Activated CD4-positive, alpha-beta T cell treated with anti-CD3 and anti-CD28 coated beads for 48 hours (primary cell): ENCODE results near the gene TGFA.

Source experiments
- DNase-seq: peaks from one replicate; pipeline ENCODE4 v3.0.0-alpha.2; 2020

TGFA gene

DNA sequence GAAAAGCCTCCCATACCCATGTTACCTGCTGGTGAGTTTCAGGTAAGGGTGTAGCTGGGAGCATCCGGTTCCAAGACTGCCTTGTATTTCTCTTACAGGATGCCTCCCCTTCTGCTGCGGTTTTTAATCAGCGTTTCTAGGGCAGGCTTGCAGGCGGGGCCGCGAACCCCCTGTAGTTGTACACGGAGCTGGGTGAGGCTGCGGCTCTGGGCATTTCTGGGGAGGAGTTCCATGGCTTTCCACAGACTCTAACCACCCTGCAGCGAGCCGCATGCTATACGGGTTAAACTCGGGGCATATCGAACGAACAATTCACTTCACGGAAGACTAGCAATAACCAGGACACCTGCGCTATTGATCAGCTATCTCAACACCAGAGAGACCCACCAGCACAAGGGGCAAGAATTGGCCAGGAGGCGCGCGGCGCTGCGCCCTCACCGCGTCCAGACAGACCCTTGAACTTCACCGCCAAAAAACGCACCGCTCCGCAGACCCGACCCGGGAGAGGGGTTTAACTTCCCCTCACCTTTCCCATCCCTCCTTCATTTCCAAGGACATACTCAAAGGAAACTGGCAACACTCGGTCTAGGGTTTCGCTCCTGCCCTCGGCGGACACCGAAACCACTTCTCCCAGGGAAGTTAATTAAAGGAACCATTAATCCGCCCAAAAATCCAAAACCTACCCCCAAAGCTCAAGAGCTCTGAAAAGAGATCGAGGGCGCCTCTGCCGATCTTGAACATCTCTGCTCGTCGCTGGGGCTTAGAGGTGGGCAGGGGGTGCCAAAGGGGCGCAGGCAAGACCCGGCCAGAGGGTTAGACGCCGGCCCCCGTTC, 909 bp downstream of the TGFA start:
- DNase-seq, result peak; percentile 8

DNA sequence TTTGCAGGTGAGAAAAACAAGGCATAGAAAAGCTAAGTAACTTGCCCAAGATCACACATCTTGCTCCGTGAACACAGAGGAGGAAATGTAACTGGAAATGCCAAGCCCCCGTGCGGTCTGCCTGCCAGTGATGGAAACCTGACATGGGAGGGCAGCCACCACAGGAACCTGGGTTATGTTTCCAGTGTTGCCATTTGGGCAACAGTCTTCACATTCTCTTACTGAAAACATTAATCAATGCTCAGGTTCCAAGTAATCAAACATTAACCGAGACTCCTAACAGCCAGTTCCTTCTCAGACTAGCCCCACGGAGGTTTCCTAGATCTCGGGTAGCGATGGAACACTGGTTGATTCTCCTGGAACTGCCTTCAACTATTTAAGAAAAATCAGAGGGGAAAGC, 2.5 kb downstream of the TGFA start:
- no peak for DNase-seq

DNA sequence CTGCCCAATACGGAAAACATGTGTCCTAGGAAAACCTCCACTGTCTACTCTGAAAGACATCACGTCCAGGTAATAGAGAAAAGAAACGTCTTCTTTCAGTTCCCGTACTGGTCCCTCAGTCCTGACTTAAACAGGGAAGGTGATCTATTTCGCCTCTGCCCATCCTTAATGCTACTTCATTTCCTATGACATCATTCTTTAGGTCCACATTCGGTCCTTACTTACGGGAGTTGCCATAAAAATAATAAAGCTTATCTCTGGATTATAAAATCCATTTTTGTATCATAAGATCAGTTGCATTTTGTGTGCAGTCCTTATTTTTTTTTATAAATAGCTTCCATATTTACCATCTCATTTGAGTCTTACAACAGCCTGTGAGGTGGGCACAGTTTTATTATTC, 3.7 kb downstream of the TGFA start:
- DNase-seq, result no peak

DNA sequence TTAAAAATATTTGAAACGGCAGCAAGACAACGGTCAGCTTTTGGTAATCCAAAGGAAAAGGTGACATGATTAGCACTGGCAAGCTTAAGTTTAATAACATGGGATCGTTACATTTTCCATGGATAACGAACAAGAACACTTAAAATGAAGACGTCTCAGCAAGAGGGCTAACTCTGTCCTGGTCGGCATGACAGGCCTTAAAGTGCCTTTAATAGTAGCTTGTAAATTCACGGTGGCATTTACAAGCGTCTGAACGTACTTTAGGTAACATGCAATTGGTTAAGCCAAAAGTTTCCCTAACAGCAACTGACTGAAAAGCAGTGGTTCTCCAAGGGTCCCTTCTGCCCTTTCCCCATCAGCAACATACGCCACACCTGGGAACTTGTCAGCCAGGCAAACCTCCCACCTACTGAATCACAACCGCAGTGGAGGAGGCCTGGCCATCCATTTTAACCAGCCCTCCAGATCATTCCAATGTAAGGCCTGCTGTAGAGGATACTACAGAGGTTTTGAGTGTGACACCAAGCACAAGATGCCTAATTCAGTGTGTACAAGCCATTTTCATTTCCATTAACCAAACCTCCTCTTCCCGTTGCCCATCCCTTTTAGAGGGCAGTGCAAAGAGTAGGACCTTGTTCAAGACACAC, 4.4 kb downstream of the TGFA start:
- no peak for DNase-seq

DNA sequence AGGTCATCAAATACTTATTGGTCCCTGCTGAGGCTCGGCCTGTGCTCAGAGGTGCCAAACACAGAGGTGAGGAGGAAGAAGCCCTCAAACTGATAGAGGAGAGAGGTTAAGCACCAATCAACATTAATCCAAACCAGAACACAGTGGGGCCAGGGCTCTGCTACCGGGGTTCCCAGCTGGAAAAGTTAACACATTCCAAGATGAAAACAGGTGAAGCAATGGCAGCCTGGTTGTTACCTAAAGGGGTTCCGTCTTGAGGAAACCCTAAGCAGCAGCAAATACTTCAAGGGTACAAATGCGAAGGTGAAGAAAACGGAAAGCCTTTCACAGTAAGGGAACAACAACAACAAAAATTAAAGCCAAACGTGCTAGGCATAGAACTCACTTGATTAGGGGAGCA, 5.4 kb downstream of the TGFA start:
- DNase-seq, result no peak

DNA sequence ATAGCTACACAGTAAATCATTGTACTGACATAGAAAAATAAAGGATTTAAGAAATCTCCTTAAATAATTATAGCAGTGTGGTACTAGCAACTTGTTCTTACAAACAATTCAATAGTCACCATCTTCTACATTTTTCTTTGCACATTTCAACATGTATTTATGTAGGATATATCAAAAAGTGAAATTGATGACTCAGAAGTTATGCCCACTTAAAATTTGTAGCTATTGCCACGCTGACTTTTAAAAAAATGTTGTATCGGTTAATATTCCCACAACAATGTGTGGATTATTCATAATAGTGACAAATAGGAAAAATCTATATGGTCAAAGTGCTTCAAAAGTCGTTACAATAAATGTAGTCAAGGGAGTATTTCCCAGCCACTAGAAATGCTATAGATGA, 6.7 kb downstream of the TGFA start:
- no peak for DNase-seq

DNA sequence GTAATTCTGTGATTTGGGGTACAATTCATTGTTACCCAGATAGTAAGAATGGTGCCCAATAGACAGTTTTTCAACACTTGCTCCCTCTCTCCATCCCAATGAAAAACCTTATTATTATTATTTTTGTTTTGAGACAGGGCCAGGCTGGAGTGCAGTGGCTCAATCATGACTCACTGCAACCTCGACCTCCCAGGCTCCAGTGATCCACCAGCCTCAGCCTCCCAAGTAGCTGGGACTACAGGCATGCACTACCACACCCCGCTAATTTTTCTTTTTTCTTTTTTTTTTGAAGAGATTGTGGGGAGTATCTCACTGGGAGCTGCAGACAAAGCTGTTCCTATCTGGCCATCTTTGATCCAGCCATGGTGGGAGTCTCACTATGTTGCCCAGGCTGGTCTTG, 7.2 kb downstream of the TGFA start:
- no peak for DNase-seq

DNA sequence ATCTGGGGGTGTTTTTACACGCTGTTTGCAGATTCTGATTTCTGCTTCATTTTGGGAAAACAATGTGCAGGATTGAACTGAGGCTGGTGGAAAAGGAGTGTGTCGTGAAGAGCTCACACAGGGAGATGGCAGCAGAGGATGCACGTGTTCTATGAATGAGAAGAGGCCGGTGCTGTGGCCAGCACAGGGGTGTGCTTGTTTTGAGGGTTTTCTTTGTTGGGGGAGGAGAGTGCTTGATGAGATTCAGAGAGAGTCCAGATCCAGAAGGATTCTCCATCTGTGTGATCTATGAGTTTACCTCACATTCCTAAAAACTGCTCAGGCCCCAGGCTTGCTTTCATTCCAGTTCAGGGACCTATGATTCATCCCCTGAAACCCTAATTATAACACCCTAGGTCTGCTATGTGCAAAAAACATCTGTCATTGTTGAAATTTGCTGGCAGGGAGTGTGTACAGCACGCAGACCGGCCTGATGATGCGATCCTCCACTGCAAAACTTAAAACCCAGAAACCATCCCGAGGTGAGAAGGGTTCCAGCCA, 12.1 kb downstream of the TGFA start:
- DNase-seq, result no peak

DNA sequence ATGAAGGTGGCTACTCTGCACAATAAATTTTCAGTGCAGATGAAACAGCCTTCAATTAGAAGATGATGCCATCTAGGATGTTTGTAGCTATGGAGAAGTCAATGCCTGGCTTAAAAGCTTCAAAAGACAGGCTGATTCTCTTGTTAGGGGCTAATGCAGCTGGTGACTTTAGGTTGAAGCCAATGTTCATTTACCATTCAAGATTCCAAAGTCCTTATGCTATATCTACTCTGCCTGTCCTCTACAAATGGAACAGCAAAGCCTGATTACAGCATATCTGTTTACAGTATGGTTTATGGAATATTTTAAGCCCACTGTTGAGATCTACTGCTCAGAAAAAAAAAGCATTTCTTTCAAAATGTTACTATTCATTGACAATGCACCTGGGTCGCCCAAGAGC, 15.8 kb downstream of the TGFA start:
- no peak for DNase-seq

DNA sequence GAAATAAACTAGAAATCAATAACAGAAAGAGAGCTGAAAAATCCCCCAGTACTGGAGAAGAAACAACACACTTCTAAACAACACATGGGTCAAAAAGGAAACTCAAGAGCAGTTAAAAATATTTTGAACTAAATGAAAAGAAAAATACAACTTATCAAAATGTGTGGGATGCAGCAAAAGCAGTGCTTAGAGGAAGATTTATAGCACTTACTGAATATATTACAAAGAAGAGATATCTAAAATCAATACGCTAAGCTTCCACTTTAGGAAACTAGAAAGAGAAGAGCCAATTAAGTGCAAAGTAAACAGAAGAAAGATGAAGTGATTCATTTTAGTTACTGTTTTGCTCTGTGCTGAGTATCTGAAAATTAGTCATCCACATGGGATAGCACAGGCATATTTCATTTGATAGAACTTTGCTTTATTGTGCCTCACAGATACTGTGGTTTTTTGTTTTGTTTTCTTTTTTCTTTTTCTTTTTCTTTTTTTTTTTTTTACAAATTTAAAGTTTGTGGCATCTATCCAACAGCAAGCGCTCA, 17.0 kb downstream of the TGFA start:
- DNase-seq, result no peak

DNA sequence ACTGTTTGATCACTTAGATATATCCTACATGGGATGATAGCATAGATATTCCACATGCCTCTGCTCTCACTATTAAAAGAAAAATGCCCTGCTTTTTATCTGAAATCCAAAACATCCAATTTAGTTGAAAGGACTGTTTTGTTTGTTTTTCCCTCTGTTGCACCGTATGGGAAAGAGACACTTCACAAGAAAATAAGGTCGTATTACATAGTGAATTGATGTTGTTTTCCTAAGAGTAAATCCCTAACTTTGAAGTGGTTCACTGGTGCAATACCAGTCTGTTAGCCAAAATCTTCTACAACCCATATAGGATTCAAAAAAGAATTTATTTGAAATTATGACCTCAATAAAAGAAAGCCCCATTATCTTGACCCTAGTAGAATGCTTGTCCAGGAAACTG, 18.1 kb downstream of the TGFA start:
- no peak for DNase-seq

DNA sequence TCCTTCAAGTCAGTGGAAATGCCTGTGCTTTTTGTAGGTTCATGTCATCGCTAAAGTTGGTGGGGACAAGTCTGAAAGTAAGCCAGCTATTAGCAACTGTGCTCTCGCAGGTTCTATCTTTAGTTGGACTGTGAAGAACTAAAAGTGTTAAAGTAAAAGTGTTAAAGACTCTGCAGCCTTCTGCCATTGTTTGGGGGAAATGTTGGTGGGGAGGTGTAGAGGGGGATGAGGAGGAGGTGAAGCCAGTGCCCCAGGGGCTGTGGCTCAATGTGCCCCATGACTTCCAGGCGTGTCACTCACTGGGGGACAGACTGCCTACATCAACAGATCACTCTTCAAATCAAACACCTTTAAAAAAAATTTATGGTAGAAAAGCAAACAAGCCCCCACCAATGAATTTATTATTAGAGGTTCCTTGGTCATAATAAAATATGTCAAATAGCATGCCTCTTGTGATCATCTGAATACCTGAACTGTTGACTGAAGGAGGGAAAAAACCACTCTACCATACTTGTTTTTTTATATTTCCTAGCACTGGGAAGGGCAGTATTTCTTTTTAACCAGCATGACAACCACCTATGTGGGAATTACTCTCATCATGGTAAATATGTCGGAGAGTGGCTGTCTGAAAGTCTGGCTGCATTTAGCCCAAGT, 19.3 kb downstream of the TGFA start:
- DNase-seq, result no peak

DNA sequence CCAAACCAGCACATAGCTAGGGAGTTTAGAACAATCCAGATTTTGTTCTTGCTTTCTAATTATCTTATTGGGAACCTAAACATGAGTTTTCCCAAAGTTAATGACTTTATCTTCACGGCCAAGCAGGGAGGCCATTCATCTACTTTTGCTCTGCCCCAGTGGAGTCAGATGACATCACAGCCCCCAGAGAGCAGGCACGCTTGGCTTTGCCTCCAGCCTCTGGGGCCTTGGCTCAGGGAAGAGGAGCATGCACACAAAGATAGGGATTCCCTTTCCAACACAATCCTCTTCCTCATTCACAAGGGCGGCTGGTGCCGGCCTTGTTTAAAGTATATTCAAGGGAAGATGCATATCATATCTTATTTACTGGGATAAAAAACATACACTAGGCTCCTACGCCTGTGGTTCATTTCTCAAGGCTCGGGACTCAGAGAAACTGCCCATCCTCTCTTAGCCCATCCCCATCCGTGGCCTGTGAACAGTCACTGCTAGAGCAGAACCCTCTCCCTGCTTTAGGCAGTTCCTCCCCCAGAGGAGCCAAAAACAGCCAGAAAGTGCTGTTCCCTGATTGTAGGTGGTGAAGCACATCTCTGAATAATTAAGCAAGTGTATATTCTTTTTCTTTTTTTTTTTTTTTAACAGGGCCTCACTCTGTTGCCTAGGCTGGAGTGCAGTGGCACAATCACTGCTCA, 21.2 kb downstream of the TGFA start:
- DNase-seq, result no peak

DNA sequence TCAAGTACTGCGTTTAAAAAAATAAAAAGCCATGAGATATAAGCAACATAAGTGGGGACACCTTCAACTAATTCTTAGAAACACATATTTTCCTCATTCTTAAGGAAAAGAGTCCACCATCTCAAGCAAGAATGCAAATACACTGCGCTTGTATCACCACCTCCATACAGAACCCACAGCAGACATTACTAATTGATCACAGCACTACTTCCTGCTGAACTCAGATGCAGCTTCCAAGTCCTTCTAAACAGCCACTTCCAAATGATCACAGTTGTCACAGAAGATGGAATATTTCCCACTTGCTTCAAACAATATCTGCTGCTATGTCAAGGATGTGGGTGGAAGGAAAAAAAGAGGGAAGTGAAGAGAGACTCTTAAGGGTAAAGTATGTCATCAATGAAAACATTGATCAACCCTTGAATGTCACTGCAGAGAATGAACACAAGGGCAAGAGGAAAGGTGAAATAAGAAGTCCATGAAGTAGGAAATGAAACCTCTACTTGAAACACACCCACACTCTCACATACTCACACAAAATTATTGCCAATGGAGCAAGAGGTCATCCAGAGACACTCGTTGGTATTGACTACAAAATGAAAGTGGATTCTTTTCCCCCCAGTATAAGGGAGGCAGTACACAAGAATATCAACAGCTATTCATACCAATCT, 22.1 kb downstream of the TGFA start:
- DNase-seq, result no peak

DNA sequence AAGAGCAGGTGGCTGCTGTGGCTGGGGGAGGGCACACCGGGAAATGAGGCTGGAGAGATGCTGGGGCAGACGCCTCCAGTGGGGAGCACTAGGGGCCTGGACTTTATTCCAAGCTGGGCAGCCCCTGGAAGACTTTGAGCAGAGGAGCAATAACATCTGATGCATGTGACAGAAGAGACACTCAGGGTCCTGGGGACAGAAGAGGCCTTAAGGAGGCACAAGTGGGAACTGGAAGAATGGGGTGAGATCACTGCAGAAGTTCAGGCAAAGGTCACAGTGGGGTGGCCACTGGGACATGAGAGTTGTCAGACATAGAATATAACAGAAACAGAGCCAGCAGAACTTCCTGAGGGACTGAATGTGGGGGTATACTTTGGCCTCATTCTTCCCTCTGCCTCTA, 24.0 kb downstream of the TGFA start:
- no peak for DNase-seq

DNA sequence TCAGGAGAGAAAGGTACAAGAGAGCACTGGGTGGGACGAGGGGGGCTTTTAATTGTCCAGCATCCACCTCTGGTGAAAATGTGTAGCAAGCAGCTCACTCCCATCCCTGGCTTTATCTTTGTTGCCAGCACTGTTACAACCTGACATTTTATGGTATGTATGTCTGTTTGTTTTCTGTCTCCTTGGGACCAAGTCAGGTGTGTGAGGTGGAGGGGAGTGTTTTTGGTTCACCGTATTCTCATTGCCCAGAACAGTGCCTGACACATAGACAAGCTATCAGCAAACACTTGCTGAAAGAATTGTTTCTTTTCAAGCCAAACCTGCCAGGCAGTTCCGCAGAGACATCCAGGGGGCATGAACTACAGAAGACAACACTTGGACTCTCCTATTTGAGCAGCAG, 24.7 kb downstream of the TGFA start:
- no peak for DNase-seq

DNA sequence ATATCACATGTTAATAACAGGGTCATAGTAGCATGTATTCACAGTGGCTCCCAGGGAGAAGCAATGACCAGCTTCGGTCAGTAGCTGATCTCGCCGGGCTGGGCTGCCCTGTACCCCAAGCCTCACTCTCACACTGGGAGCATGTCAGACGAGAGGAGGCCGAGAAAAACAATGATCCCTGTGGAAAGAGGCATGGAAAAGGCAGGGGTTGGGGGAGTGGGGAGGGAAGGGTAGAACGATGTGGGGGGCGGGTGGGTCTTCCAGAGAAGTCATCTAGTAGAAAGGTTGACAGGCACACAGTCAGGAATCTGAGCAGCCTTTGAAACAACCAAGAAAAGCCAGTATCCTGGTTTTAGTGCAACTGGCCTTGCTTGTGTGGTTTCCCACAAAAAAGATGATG, 25.4 kb downstream of the TGFA start:
- no peak for DNase-seq

DNA sequence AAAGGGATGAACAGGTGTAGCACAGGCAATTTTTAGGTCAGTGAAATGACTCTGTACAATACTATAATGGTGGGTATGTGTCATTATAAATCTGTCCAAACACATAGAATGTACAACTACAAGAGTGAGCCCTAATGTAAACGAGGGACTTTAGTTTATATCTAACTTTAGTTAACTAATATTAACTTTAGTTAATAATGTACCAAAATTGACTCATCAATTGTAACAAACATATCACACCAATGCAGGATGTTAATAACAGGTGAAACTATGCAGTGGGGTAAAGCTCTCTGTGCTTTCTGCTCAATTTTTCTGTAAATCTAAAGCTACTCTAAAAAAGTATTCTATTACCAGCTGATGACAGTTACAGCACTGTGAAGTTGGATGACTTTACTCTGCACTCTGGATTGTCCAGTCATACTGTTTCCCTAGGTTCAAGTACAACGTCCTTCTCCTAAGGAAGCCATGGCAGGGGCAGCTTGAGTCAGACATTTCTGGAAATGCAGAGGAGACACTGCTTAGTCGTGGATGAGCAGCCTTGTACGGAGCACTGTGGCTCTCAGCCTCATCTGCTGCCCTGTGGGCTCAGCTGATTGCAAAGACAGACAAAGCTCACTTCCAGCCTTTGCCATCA, 26.1 kb downstream of the TGFA start:
- no peak for DNase-seq

DNA sequence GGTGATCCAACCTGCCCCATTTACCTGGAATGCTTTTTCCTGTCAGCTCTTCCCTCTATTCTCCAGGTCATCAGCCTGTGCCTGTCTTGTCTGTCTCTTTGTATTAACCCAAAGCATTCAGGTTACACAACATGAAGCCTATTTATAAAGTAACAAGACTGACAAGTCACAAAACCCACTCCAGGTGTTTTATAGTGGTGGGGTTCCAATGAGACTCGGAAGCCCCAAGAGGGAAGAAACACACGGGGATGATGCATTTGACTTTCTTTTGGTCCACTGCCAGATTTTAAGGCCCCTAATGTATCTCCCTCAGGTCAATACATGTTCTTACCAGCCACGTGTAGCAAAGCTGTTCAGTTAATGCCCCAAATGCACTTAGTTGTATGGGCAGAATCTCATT, 27.5 kb downstream of the TGFA start:
- no peak for DNase-seq

DNA sequence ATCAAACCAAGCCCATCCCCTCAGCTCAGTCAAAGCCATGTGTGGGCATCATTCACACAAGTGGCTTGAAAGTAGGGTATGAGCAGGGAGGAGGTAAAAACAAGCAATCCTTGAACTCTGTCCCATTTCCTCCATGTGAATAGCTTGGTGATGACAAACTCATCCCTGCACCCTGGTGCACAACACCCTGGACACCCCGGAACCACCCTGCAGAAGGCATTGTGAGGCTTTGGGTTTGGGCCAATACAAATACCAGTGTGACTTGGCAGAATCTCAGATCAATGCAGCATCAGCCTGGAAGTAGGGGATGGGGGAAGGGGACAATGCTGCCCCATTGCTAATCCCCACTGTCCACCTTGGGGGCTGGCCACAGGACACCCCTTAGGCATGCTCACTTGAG, 28.6 kb downstream of the TGFA start:
- no peak for DNase-seq

DNA sequence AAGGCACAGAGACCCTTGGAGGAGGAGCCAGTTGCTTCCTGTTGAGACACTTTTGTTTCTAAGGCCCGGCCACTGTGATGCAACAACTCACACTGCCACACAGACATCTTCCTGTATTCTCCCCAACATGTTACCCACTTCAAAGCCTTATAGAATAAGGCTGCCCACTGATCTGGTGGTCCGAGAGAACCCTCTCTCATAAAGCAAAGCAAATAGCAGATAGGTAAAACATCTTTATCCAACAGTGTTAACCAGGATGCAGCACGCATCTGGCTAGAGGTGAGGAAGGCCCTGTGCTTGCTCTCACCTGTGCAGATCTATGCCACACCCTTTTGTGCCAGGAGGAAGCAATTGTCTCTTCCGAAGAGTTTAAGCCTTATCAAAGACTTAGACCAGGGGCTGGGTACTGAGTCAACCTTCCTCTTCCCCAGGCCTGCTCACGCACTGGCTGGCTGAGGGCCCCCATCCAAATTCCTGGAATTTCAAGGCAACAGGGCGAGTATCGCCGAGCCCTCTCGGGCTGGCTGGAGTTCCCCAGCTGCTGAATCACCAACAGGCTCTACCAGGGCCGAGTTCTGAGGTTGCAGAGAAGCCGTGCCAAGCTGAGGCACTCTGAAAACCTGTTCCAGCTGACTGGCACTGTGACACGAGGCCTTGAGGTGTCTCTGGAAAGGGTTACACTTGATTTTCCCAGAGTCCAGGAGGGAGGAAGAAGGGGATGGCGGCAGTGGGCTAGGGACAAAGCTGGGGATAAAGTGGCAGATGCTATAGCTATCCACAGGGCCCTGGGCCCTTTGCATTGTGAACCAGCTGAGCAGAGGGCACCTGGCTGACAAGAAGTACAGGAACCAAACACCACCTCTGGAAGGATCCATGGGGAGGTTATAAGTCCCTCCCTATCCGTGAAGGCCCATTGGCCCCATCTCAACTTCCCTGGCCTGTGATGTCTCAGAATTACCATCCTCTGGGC, 29.3 kb downstream of the TGFA start:
- peak; percentile 14 for DNase-seq
